Amniotic epithelial cell (primary cell): ENCODE measurements around the gene IRS2.

Experiments used
- DNase-seq: peaks from one replicate; pipeline ENCODE4 v3.0.0-alpha.2; 2010; ENCODE audit warnings: low read depth

Gene IRS2

GRCh38 chr13:109704771-109705635, 81.4 kb downstream of the IRS2 start:
- peak; percentile 76 for DNase-seq

DNA sequence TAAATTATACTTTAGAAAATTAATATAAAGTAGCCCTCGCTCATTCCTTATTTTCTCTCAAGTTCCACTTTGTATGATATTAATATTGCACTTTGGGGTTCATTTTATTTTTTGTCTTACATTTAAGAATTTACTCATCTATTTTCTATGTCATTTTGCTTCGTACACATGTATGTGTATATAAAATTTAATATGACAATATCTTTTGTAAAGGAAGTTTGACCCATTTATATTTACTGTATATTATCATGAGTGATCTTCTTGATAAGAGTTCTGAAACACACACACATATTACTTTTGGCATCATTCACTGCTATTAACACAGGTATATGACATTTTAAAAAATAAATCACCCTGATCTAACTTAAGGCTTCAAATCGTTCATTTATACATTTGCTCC, 83.1 kb downstream of the IRS2 start:
- DNase-seq: no peak
